Liver (tissue), 9 donors: ENCODE data around the gene KAZN. TPM values are rescaled to one million over a fixed set of nuclear protein-coding genes. Genes with fewer than 3 reads are reported as not detected.

Source experiments
- DNase-seq: peaks from one replicate; pipeline ENCODE4 v3.0.0-alpha.2; 2017; ENCODE audit warnings: low spot score
- H3K27ac ChIP-seq, 2 donors: one replicate each; pipeline ENCODE4 v1.7.0; 2013; ENCODE audit warnings: inconsistent platforms in 2 of 2, low read length in 2 of 2, control low read depth in 1 of 2, low read depth in 1 of 2, mild to moderate bottlenecking in 1 of 2
- H3K27me3 ChIP-seq, 4 donors: one replicate each; pipeline versions ENCODE4 v1.6.1 to v1.7.0; 2013; ENCODE audit warnings: low read length in 3 of 4, inconsistent platforms in 1 of 4, mild to moderate bottlenecking in 1 of 4, moderate library complexity in 1 of 4; ENCODE audit not compliant: control insufficient read depth in 4 of 4, insufficient read depth in 4 of 4
- H3K36me3 ChIP-seq, 4 donors: one replicate each; pipeline versions ENCODE4 v1.6.1 to v1.7.0; 2013; ENCODE audit warnings: low read length in 3 of 4, mild to moderate bottlenecking in 3 of 4, low read depth in 1 of 4, moderate library complexity in 1 of 4; ENCODE audit not compliant: control insufficient read depth in 4 of 4, insufficient read depth in 3 of 4
- H3K4me1 ChIP-seq, 4 donors: one replicate each; pipeline versions ENCODE4 v1.6.1 to v1.7.0; 2013; ENCODE audit warnings: low read length in 3 of 4, mild to moderate bottlenecking in 3 of 4, moderate library complexity in 1 of 4; ENCODE audit not compliant: control insufficient read depth in 4 of 4, insufficient read depth in 4 of 4
- H3K4me3 ChIP-seq, 3 donors: one replicate each; pipeline versions ENCODE4 v1.6.1 to v1.7.0; 2013; ENCODE audit warnings: low read length in 3 of 3, control low read depth in 1 of 3, low read depth in 1 of 3, mild to moderate bottlenecking in 1 of 3
- H3K9ac ChIP-seq, 2 donors: one replicate each; pipeline ENCODE4 v1.7.0; 2013; ENCODE audit warnings: low read length in 2 of 2, mild to moderate bottlenecking in 2 of 2, moderate library complexity in 2 of 2, control low read depth in 1 of 2, low read depth in 1 of 2
- H3K9me3 ChIP-seq, 4 donors: one replicate each; pipeline versions ENCODE4 v1.6.1 to v1.7.0; 2013; ENCODE audit warnings: low read length in 3 of 4; ENCODE audit not compliant: control insufficient read depth in 4 of 4
- EGR1 ChIP-seq, 2 donors: IDR thresholded peaks; 2 replicates each; pipeline ENCODE4 v1.6.1; 2016 to 2018; ENCODE audit warnings: antibody characterized with exemption in 2 of 2, low read depth in 2 of 2
- FOXA1 ChIP-seq: IDR thresholded peaks from 2 replicates; pipeline ENCODE4 v1.6.1; 2016; ENCODE audit warnings: antibody characterized with exemption
- FOXA2 ChIP-seq: IDR thresholded peaks from 2 replicates; pipeline ENCODE4 v1.6.1; 2016; ENCODE audit warnings: antibody characterized with exemption
- HNF4A ChIP-seq, 2 donors: conservative IDR thresholded peaks; 2 replicates each; pipeline ENCODE4 v1.6.1; 2016; ENCODE audit warnings: antibody characterized with exemption in 2 of 2, mild to moderate bottlenecking in 2 of 2
- HNF4G ChIP-seq: IDR thresholded peaks from 2 replicates; pipeline ENCODE4 v1.6.1; 2016; ENCODE audit warnings: antibody characterized with exemption
- JUND ChIP-seq, 2 donors: IDR thresholded peaks; 2 replicates each; pipeline ENCODE4 v1.6.1; 2016; ENCODE audit warnings: antibody characterized with exemption in 2 of 2
- MAX ChIP-seq: IDR thresholded peaks from 2 replicates; pipeline ENCODE4 v1.6.1; 2016; ENCODE audit warnings: antibody characterized with exemption
- NR2F2 ChIP-seq: IDR thresholded peaks from 2 replicates; pipeline ENCODE4 v1.6.1; 2016; ENCODE audit warnings: antibody characterized with exemption
- RAD21 ChIP-seq, 2 donors: IDR thresholded peaks; 2 replicates each; pipeline ENCODE4 v1.6.1; 2016; ENCODE audit warnings: antibody characterized with exemption in 2 of 2, mild to moderate bottlenecking in 2 of 2
- TAF1 ChIP-seq: conservative IDR thresholded peaks from 2 replicates; pipeline ENCODE4 v1.6.1; 2016; ENCODE audit warnings: antibody characterized with exemption, mild to moderate bottlenecking
- YY1 ChIP-seq: IDR thresholded peaks from 2 replicates; pipeline ENCODE4 v1.6.1; 2016; ENCODE audit warnings: antibody characterized with exemption, mild to moderate bottlenecking
- ZBTB33 ChIP-seq: IDR thresholded peaks from 2 replicates; pipeline ENCODE4 v1.6.1; 2016; ENCODE audit warnings: antibody characterized with exemption
- WGBS: extraction: QIAGEN DNeasy Blood & Tissue Kit; methylation state at CpG from one replicate; pipeline ENCODE4 v1.1.7; 2013; 5-methylcytosine and 5-hydroxymethylcytosine counted together
- polyA plus RNA-seq, 2 donors: library from polyadenylated mRNA; stranded (reverse) in 1 of 2; unstranded in 1 of 2; fragments of 200-250 nt in 1 of 2; fragments of >200 nt in 1 of 2; fragmentation: Nextera tagmentation in 1 of 2; extraction: Ambion mirVana in 1 of 2; gene quantifications; one replicate each; pipeline versions ENCODE4 v1.2.1 to v1.2.3, GENCODE V29; 2013 to 2015
- total RNA-seq, 2 donors: library from RNA; depleted of rRNA; stranded (reverse); fragments of >200 nt; gene quantifications; one replicate each; pipeline ENCODE4 v1.2.3, GENCODE V29; 2014
- TF ChIP-seq, protein P1 (sequence below): fragments of 150-350 bp; IDR thresholded peaks from 2 replicates; pipeline ENCODE4 v1.5.1; 2017; ENCODE audit warnings: improper control_type of control experiment, low read depth, low read length; ENCODE audit not compliant: missing input control
- TF ChIP-seq, protein P2 (sequence below): IDR thresholded peaks from 2 replicates; pipeline ENCODE4 v1.6.1; 2016; ENCODE audit warnings: antibody characterized with exemption, mild to moderate bottlenecking
- TF ChIP-seq, protein P3 (sequence below): IDR thresholded peaks from 2 replicates; pipeline ENCODE4 v1.6.1; 2016; ENCODE audit warnings: antibody characterized with exemption
- donor health status: healthy.
- donor health status: healthy.
- donor health status: healthy.
- donor health status: healthy.
- donor health status: healthy.

Gene KAZN
- total and polyA plus RNA-seq, 4 donors = 1.9 to 6.9 (median 2.4) TPM

DNA sequence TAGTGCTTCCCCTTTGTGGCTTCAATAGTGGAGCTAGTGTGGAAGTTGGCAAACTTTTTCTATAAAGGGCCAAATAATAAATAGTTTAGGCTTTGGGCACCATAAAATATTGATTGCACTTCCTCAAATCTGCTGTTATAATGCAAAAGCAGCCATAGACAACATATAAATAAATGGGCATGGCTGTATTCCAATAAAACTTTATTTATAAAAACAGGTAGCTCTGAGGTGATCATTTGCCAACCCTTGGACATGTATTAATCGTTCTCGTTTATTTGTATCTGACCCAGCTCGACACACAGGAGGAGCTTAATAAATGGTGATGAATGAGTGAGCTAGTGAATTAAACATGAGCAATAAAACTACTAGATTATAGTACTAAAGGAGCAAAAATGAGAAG is 13.3 kb downstream of the KAZN start (continued):
- TF ChIP-seq ZBTB33 = no peak
- no peak for TF ChIP-seq JUND (IDR thresholded peaks at IDR 0.05)
- TF ChIP-seq, protein P1, sequence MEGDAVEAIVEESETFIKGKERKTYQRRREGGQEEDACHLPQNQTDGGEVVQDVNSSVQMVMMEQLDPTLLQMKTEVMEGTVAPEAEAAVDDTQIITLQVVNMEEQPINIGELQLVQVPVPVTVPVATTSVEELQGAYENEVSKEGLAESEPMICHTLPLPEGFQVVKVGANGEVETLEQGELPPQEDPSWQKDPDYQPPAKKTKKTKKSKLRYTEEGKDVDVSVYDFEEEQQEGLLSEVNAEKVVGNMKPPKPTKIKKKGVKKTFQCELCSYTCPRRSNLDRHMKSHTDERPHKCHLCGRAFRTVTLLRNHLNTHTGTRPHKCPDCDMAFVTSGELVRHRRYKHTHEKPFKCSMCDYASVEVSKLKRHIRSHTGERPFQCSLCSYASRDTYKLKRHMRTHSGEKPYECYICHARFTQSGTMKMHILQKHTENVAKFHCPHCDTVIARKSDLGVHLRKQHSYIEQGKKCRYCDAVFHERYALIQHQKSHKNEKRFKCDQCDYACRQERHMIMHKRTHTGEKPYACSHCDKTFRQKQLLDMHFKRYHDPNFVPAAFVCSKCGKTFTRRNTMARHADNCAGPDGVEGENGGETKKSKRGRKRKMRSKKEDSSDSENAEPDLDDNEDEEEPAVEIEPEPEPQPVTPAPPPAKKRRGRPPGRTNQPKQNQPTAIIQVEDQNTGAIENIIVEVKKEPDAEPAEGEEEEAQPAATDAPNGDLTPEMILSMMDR = no peak

DNA sequence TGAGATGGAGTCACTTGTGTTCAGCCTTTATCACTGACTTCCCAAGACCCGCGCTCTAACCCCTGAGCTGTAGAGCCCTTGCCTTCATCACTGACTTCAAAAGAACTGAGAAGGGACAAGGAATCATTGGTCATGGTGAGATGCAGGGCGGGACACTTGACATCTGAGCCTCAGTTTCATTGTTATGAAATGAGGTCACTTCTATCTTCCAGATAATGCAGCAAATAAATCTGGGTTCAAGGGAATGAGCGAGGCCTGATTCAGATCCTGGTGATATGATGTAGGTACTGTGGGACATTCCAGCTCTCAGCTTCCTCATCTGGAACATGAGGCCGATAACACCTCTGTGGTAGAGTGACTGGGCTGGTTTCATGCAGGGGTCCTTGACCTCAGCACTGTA is 13.8 kb downstream of the KAZN start:
- Histone ChIP-seq H3K4me1 (no peaks in the 10 kb centered on the region), H3K27ac (no peak overlapping the region), H3K36me3 (no peaks in the 10 kb centered on the region), H3K27me3 (peaks cover 0 to 4% (median 0%) of the 10 kb centered on the region in 4 donors), H3K4me3 (no peak overlapping the region), H3K9me3 (no peaks in the 10 kb centered on the region), H3K9ac (no peak overlapping the region)
- TF ChIP-seq RAD21 (IDR thresholded peaks at IDR 0.05) (no peak), JUND (IDR thresholded peaks at IDR 0.05) (no peak), NR2F2 (no peak), EGR1 (IDR thresholded peaks at IDR 0.05; ENCODE audit: low read depth in 2 of 2) (no peak), TAF1 (no peak), FOXA1 (no peak), MAX (no peak)
- TF ChIP-seq, protein P2, sequence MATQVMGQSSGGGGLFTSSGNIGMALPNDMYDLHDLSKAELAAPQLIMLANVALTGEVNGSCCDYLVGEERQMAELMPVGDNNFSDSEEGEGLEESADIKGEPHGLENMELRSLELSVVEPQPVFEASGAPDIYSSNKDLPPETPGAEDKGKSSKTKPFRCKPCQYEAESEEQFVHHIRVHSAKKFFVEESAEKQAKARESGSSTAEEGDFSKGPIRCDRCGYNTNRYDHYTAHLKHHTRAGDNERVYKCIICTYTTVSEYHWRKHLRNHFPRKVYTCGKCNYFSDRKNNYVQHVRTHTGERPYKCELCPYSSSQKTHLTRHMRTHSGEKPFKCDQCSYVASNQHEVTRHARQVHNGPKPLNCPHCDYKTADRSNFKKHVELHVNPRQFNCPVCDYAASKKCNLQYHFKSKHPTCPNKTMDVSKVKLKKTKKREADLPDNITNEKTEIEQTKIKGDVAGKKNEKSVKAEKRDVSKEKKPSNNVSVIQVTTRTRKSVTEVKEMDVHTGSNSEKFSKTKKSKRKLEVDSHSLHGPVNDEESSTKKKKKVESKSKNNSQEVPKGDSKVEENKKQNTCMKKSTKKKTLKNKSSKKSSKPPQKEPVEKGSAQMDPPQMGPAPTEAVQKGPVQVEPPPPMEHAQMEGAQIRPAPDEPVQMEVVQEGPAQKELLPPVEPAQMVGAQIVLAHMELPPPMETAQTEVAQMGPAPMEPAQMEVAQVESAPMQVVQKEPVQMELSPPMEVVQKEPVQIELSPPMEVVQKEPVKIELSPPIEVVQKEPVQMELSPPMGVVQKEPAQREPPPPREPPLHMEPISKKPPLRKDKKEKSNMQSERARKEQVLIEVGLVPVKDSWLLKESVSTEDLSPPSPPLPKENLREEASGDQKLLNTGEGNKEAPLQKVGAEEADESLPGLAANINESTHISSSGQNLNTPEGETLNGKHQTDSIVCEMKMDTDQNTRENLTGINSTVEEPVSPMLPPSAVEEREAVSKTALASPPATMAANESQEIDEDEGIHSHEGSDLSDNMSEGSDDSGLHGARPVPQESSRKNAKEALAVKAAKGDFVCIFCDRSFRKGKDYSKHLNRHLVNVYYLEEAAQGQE = no peak
- WGBS = 87% methylated on average over 5 of the region's 5 CpGs
- DNase-seq = no peak

GRCh38 chr1:14613926-14614325 is 15.4 kb downstream of the KAZN start:
- H3K27me3 ChIP-seq = peaks cover 0 to 4% (median 0%) of the 10 kb centered on the region in 4 donors
- DNase-seq = no peak
- H3K9me3 ChIP-seq = peaks cover 0 to 3% (median 0%) of the 10 kb centered on the region in 4 donors
- 75% methylated on average over 3 of the region's 3 CpGs for WGBS
- TF ChIP-seq YY1 = no peak
- TF ChIP-seq, protein P1 = no peak
- TF ChIP-seq MAX = no peak
- TF ChIP-seq NR2F2 = no peak
- no peak for TF ChIP-seq EGR1 (IDR thresholded peaks at IDR 0.05; ENCODE audit: low read depth in 2 of 2)
- TF ChIP-seq HNF4A (conservative IDR thresholded peaks at IDR 0.05) = no peak
- TF ChIP-seq FOXA2 = no peak
- TF ChIP-seq, protein P3, sequence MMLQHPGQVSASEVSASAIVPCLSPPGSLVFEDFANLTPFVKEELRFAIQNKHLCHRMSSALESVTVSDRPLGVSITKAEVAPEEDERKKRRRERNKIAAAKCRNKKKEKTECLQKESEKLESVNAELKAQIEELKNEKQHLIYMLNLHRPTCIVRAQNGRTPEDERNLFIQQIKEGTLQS = no peak
- no peak for TF ChIP-seq JUND (IDR thresholded peaks at IDR 0.05)
- TF ChIP-seq HNF4G = no peak
- no peak overlapping the region for H3K9ac ChIP-seq
- H3K4me3 ChIP-seq = no peak overlapping the region
- no peaks in the 10 kb centered on the region for H3K36me3 ChIP-seq
- H3K4me1 ChIP-seq = no peaks in the 10 kb centered on the region
- no peak overlapping the region for H3K27ac ChIP-seq
